ENCODE measurements around the gene MORN3.
"Not testable (repeated sequence)": the region's sequence is repeated elsewhere in the genome, so short reads cannot be mapped to it uniquely, and the experiment has no call there.

Gene MORN3

DNA sequence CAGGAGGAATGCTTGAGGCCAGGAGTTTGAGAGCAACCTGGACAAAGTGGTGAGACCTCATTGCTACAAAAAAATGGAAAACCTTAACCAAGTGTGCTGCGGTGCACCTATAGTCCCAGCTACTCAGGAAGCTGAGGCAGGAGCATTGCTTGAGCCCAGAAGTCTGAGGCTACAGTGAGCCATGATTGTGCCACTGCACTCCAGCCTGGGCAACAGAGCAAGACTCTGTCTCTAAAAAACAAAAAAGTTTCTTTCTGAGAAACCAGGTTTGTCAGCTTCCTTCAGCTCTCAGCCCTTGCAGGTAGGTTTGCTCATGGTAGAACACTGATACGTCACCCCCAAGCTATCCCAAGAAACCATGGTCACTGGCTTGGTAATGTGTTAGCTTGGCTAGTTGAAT is 20.0 kb upstream of the MORN3 start:
- no peak for DNase-seq

DNA sequence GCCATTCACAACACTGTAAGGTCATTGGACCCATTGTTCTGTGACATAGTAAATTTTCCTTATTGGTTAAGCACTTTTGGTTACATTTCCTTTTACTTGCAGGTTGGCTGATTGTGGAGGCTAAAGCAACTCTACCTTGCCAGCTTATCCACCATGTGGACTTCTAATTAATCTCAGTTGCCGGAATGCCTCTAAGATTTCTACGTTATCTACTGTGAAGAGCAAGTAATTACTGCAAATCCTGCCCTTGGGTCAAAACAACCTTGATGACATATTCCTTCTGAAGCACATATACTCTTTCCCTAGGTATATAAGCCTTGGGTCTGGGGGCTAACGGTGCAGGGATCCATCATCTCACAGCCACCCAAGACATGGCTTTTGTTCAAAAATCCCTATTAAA is 19.5 kb upstream of the MORN3 start:
- no peak for DNase-seq

DNA sequence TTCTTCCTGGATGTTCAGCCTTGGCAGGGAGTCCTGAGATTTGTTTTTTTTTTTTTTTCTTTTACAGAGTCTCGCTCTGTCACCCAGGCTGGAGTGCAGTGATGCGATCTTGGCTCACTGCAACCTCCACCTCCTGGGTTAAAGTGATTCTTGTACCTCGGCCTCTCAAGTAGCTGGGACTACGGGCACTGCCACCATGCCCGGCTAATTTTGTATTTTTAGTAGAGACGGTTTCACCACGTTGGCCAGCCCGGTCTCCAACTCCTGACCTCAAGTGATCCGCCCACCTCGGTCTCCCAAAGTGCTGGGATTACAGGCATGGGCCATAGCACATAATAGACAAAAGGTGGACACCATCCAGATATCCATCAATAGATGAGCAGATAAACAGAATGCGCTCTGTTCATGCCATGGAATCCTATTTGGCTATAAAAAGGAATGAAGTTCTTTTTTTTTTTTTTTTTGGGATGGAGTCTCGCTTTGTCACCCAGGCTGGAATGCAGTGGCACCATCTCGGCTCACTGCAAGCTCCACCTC is 10.3 kb upstream of the MORN3 start:
- DNase-seq, result not testable (repeated sequence)

DNA sequence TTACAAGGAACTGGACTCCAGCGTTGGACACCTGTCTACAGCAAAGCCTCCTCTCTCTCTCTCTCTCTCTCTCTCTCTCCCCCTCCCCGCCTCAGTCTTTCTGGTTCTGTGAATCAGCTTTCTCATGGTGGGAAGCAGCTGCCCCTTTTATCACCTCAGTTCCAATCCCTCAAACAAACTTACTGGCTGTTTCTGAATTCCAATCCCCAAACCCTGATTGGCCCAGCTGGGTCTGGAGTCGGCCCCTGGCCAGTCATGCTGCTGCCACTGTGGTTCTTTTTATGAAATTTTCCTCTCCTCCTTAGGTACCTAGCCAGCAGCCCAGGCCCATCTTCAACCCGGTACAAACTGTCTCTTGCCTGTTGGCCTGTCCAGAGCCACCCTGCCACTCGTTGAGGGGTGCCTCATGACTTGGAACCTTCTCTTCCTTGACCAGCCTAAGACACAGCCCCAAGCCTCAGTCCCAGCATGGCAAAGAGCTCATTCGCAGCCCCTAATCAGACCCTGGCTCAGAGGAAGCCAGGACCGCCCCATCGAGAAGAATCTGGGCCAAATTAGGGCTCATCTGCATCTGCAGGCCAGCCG is 9.4 kb upstream of the MORN3 start:
- no peak for DNase-seq

DNA sequence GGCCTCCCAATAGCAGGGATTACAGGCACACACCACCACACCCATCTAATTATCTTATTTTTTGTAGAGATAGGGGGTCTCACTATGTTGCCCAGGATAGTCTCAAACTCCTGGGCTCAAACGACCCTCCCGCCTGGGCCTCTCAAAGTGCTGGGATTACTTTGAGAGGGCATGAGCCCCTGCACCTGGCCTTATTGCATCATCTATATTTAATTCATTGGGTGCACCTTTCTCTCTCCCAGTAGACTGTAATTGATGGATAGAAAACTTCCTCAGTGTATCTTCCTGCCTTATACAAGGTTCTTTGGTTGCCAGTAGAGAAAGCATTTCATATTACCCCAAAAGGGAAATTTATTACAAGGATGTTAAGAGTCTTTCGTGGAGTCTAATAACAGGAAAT is 8.9 kb upstream of the MORN3 start:
- no peak for DNase-seq

DNA sequence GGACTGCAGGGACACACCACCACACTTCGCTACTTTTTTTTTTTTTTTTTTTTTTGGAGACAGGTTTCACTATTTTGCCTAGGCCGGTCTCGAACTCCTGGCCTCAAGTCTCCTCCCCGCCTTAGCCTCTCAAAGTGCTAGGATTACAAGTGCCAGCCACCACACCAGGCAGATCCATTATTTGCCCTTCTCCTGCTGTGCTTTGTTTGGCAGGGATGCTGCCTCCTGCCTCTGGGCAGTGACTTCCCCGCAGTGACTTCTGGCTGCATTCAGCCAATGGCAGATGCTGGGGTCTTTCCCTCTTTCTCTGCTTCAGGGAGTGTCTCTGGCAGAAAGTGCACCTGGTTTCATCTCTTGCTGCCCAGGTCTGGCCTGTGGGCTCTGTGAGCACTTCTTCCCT is 6.7 kb upstream of the MORN3 start:
- DNase-seq, result no peak

DNA sequence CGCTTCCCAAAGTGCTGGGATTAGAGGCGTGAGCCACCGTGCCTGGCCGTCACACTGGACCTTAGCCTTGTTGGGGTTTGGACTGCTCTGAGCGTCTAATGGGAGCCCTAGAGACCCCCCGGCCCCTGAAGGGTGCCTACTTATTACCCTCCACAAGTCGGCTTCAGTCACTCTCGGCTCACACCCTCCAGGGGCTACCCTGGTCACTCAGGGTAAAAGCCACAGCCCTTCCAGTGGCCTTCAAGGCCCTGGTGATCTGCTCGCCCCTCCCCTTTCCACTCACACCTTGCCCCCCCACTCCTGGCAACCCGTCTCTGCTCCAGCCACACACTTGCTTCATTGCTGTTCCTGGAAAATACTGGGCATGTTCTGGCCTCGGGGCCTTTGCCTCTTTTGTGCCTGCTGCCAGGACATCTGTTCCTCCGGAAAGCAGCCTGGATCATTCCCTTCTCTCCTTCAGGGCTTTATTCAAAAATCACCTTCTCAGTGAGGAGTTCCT is 3.6 kb upstream of the MORN3 start:
- no peak for DNase-seq

DNA sequence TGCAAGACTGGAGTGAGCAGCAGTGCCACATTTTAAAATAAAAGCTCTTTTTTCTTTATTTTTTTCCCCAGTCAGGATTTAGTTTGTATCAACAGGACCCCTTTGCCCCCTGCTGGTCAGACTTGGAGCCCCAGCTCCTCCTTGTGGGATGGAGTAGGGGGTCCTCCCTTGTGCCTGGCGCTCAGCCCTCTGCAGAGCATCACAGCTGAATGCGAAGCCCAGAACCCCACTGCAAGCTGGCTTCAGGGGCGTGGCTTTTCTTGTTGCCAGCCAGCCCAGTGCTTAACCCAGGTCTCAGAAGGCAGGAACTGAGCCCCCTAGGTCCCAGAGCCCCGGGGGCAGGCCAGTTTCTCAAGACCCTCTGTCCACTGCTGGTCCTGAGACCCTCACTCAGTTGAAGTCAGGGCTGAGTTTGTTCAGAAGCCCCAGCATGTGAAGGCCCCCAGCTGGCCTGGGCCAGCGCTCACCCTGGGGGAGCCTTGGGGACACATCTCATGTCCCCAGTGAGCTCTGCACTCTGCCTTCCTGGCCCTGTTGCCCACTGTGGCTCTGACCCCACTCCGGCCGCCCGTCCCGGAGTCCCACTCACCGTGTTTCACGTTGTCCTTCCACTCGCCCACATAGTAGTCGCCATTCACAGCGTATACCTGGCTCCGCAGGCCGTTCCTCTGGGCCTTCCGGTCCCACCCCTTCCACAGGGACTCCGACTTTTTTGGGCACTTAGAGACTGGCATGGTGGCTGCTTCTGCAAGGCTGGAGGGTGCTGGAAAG is 519 bp downstream of the MORN3 start:
- peak; percentile 17 for DNase-seq

DNA sequence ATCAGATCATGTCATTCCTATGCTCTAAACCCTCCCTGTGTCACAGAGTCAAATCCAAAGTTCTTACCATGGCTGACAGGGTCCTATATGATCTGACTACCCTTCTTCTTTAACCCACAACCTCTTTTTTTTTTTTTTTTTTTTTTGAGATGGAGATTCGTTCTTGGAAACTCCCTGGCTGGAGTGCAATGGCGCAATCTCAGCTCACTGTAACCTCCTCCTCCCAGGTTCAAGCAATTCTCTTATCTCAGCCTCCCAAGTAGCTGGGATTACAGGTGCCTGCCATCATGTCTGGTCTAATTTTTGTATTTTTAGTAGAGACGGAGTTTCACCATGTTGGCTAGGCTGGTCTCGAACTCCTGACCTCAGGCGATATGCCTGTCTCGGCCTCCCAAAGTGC is 2.6 kb downstream of the MORN3 start:
- DNase-seq, result not testable (repeated sequence)

DNA sequence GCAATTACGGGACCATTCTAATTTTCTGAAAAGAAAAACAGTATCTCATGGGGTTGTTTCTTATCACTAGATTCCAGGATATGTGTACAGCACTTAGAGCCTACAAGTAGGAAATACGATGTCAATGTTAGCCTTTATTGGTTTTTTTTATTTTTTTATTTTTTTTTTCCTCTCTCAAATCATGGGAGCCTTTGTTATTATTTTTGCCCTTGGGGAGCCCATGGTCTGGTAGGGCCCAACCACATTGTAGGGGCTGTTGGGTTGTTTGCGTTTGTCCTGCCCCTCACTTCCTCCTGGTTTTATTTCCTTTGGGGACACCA is 5.9 kb downstream of the MORN3 start:
- no peak for DNase-seq

DNA sequence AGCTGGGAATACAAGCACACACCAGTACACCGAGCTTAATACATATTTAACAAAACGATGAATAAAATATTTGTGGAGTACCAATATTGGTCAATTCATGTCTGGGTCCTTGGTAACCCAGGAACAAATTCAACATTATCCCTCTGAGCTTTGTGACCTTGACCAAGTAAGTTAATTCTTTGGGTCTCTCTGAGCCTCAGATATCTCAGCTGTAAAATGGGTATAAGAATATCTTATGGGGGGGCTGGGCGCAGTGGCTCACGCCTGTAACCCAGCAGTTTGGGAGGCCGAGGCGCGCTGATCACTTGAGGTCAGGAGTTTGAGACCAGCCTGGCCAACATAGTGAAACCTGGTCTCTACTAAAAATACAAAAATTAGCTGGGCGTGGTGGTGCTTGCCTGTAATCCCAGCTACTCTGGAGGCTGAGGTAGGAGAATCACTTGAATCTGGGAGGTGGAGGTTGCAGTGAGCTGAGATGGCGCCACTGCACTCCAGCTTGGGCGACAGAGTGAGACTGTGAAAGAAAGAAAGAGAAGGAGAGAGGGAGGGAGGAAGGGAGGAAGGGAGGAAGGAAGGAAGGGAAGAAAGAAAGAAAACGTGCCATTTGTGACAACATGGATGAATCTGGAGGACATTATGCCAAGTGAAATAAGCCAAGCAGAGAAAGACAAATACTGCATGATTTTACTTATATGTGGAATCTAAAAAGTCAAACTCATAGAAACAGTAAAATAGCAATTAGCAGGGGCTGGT is 7.9 kb downstream of the MORN3 start:
- DNase-seq, result not testable (repeated sequence)

DNA sequence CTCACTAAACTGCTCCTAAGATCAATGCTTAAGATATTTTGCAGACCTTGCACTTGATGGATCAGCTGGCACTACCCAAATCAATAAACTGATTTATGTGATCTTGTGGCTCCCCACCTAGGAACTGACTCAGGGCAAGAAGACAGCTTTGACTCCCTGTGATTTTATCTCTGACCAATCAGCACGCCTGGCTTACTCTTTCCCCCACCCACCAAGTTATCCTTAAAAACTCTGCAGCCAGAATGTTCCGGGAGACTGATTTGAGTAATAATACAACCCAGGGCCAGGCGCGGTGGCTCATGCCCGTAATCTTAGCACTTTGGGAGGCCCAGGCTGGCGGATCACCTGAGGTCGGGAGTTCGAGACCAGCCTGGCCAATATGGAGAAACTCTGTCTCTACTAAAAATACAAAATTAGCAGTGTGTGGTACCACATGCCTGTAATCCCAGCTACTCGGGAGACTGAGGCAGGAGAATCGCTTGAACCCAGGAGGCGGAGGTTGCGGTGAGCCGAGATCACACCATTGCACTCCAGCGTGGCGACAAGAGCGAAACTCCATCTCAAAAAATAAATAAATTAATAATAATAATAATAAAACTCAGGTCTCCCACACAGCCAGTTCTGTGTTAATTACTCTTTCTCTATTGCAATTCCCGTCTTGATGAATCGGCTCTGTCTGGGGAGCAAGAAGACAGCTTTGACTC is 12.0 kb downstream of the MORN3 start:
- DNase-seq, result no peak

DNA sequence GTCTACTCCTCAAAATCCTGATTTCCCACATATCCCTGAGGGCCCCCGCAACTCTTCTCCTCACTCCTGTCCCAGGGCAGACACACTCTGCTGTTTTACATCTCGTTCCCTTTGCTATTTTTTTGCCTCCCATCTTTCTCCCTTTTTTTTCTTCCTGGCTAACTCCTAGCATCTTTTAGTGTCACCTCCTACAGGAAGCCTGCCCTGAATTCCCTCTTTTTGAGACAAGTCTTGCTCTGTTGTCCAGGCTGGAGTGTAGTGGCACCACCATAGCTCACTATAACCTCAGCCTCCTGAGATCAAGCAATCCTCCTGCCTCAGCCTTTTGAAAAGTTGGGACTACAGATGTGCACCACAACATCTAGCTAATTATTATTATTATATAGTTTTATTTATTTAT is 13.3 kb downstream of the MORN3 start:
- no peak for DNase-seq

DNA sequence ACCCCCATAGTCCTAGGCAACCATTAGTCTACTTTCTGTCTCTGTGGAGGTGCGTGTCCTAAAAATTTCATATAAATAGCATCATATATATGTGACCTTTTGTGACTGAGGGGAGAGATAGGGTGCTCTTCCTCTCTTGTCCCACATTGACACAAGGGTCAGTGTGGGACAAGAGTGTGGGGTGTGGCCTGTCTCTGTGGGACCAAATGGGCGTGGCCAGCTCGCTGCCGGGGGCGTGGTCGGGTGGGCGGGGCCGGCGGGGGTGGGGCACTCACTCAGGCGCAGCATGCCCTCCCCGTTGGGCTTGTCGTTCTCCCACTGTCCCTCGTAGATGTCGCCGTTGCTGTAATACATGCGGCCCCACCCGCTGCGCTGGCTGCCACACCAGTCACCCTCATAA is 15.5 kb downstream of the MORN3 start:
- no peak for DNase-seq

DNA sequence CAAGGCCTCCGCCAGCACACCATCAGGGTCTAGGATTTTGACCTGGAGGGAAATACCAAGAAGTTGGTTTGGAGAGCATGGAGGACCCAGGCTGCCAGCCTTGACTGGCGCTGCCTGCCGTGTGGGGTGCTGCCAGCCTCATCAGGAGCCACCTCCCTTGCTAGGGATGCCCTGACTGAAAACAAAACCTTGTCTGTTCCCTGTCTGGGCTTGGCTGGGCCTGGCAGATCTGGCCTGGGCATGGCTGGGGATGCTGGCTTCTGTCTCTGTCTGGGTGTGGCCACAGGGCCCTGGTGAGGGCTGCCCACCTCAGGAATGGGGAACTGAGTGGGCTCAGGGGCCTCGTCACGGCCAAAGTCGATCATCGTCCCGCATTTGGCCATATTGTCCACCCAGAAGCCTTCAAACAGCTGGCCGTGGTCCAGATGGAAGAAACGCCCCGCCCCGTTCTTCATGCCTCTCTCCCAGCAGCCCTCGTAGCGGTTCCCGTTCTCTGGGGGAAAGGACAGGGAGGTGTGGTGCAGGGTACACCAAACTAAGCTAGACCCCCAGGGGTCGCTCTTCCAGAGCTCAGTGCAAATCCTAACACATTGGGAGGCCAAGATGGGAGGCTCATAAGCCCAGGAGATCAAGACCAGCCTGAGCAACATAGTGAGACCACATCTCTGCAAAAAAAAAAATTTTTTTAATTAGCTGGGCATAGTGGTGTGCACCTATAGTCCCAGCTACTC is 16.5 kb downstream of the MORN3 start:
- DNase-seq, result no peak

DNA sequence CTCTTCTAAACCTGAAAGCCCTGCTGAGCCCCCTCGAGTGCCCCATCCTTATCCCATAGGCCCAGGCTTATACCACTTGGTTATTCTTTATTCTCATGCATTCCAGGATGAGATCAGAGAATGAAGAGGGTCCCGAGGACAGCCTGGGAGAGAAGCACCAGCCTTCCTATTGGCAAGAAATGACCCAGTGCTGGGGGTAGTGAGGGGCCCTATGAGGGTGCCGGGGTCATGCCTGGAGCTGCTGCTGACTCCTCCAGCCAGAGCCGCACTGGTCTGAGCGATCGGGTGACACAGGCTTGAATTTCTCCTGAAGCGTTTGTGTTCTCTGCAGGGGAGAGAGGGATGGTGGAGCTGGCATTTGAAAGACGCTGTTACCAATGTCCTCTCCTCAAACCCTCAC is 18.1 kb downstream of the MORN3 start:
- DNase-seq, result no peak

DNA sequence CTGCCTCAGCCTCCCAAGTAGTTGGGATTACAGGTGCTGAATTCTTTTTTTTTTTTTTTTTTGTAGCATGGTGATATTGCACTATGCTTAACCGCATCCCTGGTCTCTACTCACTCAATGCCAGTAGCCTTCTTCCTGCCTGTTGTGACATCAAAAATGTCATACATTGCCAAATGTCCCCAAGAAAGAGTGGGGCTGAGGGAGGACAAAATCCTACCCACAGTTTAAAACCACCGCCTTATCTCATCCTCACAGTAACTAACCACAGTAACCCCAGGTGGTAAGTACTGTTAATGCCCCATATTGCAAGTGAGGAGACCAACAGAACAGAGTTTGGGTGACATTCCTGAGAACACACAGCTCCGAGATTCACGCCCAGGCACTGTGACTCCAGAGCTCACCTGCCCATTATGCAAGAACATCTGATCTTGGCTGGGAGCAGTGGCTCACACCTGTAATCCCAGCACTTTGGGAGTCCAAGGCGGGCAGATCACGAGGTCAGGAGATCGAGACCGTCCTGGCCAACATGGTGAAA is 19.6 kb downstream of the MORN3 start:
- no peak for DNase-seq

DNA sequence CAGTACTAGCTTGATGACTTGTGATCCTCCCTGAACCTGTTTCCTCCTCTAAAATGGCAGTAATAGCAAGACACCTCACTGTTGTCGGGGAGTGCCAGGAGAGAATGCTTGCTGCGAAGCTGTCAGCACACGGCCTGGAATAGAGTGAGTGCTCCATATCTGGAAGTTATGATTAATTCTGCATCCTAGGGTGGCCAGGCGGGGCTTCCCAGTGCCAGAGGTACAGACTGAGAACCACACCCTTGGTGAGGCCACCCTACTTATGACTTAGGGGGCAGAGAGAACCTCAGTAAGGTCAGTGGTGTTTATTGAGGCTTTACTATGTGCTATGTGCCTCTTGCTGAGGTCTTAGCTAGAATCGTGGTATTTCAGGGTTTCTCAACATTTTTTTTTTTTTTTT is 20.1 kb downstream of the MORN3 start:
- DNase-seq, result no peak

DNA sequence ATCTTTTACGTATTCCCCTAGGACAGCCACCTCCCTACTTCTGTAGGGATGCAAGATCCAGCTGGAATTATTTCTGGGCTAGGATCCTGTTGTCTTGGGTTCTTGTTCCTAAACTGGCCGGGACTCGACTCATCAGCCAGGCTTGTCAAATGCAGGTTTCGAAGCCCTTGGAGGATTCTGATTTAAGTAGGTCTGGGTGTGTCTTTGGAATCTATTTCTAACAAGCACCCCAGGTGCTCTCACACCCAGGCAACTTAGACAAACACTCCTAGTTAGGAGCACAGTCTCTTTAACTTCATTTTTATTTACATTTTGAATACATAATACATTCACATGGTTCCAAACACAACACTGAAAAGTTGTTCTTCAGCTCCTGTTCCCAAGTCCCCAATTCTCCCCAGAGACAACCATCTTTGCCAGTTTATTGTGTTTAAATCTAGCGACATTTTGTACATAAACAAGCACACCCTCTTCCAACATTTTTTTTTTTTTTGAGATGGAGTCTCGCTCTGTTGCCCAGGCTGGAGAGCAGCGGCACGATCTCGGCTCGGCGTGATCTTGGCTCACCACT is 20.9 kb downstream of the MORN3 start:
- DNase-seq, result no peak

DNA sequence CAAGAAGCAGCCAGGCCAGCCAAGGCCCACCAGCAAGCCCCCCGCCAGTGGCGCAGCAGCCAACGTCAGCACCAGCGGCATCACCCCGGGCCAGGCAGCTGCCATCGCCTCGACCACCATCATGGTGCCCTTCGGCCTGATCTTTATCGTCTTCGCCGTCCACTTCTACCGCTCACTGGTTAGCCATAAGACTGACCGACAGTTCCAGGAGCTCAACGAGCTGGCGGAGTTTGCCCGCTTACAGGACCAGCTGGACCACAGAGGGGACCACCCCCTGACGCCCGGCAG is 28.2 kb downstream of the MORN3 start:
- DNase-seq, result no peak

DNA sequence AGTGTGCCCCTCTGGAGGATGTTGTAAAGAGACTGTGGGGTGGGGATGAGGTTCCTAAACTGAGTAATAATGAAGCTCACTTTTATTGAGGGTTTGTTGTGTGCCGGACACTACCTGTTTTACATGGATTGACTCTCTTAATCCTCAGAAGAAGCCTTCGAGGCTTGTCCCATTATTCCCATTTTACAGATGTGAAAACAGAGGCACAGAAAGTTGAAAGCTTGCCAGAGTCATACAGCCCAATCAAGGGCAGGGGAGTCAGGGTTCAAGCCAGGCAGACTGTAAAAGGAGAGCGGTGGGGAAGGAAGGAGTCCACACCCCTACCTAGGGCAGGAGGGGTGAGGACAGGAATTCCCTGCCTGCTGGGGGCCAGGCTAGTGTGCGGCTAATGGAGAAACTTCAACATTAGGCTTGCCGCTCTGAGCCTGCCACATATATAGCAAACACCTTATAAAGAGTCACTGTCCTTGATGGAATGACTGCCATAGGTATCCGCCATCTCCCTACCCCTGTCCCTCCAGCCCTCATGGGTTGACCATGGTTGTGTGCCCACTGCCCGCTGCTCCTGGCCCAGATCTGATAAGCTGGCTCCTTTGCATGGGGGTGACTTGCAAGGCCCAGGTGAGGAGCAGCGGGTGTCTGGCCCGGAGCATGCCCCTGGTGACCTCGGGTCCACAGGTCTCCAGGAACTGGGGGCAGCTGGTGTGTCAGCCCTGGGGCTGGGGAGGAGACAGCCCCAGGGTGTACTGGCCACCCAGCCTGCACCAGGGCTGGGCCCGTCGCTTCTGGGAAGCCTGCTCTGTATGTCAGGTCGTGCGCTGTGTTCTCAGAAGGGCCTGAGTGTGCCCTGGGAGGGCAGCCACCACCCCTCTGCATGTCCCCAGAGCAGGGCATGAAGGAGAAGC is 30.9 kb downstream of the MORN3 start:
- no peak for DNase-seq
